GM21447 (cell line): ENCODE measurements around the gene ZNF594.
"Not testable (repeated sequence)": the region's sequence is repeated elsewhere in the genome, so short reads cannot be mapped to it uniquely, and the experiment has no call there.

Experiments used
- ATAC-seq: cut with Tn5 transposase; IDR thresholded peaks from one replicate; pipeline ENCODE4 v1.9.1; 2021; ENCODE audit not compliant: unreplicated experiment

ZNF594 gene

DNA sequence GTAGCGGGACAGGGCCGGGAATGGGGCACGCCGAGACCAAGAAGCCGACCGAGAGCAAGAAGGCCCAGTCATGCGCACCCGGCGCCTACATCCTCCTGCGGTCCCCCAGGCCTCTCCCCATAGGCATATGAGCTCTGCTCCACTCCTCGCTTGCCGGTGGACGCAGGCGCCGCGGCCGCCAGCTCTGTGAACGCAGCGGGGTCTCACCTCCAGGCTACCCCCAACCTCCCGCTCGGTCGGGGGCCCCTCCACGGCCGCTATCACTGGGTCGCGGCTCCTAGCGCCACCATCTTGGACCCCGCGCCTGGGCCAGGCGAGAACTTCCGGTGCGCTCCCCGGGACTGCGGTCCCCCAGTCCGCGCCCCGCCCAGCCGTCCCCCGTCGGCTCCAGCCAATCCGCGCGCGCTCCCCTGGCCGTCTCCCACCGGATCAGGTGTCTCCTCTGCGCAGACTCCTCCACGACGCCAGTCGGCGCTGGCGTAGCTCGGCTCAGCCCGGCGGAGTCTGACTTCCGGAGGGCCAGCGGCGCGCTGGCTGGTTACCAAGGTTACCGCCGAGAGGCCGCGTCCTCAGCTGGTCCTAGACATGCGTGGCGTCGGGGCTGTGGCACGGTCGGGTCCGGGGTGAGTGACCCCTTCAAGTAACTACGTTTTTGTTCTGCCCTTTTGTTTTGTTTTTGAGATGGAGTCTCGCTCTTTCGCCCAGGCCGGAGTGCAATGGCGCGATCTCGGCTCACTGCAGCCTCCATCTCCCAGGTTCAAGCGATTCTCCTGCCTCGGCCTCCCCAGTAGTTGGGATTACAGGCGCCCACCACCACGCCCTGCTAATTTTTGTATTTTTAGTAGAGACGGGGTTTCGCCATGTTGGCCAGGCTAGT, at the start of gene ZNF594:
TSS of gene ZNF594 (minus strand) at position 328 of the 877 bp plus-strand sequence. CDS start 7,612 bp downstream, outside the sequence.
- peak; percentile 96 for ATAC-seq

DNA sequence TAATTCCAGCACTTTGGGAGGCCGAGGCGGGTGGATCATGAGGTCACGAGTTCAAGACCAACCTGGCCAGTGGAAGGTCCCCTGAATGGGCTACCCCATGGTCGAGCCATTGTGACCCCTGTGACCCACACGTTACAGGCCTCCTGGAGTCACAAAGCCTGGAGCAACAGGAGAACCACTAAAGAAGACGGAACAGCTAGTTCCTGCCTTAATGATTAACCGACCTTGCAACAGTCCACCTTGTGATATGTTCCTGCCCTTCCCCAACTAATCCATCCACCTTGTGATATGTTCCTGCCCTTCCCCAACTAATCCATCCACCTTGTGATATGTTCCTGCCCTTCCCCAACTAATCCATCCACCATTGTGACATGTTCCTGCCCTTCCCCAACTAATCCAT, 48.1 kb upstream of the ZNF594 start:
- not testable (repeated sequence) for ATAC-seq

DNA sequence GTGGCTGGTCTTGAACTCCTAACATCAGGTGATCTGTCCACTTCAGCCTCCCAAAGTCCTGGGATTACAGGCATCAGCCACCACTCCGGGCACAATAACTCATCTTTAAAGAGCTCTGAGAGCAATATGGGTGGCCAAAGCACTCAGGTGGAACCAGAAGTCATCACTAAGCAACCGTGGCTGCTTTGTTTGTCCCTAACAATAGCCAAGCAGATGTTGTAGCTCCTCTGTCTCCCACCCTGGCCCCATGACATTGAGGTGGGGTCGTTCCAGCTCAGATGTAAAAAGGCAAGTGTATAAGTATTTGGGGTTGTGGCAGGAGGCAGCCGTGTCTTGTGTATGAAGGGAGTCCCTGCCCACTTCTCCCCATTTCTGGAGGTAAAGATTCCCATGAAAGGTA, 46.7 kb upstream of the ZNF594 start:
- no peak for ATAC-seq

DNA sequence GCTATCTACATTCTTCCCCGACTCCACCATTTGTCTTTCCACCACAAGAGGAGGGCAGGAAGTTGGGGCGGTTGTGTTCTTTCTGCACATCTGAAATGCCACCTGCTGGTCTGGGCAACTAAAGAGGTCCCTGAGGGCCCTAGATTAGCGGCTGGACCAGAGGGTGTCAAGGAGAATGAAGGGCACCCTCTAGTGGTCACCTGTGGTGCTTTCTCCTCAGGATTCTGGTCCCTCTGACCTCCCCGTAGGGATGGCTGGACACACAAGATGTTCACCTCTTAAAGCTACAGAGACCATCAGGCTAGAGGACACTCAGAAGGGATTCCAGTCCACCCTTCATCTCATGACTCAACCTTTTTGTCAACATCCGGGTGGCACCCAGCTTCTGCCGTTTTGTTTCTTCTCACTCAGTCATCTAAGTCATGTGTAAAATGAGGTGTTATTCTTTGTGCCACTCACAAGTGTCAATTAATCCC, 45.9 kb upstream of the ZNF594 start:
- ATAC-seq: no peak

DNA sequence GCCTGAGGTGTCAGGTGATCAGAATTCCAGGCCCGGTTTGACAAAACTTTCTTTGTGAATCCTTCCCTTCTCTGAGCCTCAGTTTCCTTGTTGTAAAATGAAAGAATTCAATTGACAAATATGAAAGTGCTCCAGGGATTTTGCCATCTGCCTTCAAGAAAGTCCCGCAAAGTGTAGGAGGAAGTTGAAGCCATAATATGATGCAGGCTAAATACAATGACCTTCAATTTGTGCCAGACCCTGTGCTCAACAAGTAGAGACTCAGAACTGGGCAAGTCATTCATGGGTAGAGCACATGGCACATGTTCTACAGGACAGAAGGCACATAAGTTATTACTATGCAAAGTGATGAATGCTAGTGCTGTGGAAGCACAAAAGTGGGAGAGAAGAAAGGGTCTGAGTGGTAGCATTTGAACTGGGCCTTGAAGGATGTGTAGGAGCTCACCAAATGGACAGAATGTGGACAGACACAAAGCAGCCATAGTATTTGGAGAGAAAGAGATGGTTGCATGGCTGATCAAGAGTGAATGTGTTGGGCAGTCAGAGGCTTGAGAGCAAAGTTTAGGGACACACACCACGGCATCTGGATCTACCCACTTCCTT, 45.4 kb upstream of the ZNF594 start:
- no peak for ATAC-seq

DNA sequence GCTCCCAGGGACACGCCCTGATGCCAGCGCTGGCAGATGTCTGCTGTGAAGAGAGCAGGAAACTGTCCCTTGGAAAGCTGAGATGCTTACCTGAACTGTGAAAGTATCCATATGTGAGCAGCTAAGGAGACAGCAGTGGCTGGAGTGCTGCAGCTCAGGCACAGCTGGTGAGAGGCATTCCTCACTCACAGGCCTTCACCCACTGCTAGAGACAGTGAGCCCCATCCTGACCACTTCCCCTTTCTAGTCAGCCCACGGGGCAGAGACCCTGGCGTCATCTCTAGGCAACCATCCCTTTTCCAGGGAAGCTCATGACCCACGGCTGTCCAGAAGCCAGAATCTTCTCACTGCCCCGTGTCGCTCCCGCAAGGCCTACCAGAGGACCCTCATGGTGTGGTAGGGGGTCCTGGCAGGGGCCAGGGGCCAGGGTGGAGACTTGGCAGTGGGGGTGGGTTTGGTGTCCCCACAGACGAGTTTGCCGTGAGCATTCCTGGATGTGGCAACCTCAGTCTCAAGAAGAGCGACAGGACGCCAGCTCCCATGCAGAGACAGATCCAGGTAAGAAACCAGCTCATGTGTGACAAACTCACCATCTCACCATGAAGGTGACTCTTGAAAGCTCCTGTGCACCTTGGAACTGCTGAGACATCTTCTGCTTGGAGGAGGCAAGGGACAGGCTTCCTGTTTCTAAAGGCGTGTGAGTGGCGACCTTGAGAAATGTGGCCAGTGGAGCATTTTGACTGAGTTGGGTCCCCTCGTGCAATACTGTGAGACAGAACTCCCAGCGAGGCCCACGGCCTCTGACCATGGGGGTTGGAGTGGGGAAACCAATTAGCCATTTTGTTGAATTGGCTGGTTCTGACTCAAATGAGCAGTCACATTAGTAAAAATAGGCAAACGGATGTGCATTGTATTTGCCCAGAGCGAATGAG, 43.2 kb upstream of the ZNF594 start, which contains the start of gene SCIMP:
TSS of gene SCIMP (minus strand) at position 216 of the 932 bp plus-strand sequence. CDS start at position 111, 105 bp downstream.
- ATAC-seq: peak; percentile 71

DNA sequence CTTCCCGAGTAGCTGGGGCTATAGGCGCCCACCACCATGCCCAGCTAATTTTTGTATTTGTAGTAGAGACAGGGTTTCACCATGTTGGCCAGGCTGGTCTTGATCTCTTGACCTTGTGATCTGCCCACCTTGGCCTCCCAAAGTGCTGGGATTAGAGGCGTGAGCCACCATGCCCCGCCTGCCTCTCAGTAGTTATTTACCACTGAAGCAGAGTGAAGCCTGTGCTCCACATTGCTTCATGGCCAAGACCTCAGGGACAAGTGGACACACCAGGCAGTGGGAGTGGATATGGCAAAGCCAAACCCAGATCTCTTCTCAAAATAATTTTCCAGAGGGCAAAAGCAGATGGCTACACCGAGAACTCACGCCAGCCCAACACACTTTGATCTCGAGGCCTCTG, 41.8 kb upstream of the ZNF594 start:
- ATAC-seq: not testable (repeated sequence)

DNA sequence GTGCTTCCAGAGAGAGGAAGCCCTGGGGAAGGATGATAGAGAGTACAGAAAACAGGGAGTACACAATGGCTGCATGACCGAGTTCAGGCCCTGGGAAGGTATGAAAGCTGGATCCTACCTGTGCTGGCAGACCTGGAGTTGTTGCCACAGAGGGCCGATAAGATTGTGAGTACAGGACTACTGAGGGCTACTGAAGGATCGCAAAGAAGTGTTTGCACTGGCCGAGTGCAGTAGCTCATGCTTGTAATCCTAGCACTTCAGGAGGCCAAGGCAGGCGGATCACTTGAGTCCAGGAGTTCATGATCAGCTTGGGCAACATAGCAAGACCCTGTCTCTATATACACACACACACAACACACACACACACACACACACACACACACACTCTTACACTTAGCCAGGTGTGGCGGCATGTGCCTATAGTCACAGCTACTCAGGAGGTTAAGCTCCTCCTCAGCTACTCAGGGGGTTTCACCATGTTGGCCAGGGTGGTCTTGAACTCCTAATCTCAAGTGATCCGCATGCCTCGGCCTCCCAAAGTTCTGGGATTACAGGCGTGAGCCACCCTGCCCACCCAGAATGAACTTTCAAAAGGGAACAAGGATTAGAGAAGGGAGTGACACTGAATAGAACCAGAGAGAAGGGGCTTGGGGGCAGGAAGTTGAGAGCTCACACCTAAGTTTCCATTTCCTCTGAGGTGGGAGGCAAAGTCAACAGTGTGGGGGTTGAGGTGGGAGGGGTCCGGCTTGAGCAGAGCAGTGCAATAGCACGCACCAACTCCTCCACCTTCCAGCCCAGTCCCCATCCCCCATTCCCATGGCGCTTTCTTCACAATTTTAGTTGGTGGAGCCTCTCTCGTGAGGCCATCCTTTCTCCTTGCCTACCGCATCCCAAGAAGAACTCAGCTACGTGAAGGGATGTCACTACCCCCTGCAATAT, 35.5 kb upstream of the ZNF594 start:
- peak; percentile 34 for ATAC-seq

DNA sequence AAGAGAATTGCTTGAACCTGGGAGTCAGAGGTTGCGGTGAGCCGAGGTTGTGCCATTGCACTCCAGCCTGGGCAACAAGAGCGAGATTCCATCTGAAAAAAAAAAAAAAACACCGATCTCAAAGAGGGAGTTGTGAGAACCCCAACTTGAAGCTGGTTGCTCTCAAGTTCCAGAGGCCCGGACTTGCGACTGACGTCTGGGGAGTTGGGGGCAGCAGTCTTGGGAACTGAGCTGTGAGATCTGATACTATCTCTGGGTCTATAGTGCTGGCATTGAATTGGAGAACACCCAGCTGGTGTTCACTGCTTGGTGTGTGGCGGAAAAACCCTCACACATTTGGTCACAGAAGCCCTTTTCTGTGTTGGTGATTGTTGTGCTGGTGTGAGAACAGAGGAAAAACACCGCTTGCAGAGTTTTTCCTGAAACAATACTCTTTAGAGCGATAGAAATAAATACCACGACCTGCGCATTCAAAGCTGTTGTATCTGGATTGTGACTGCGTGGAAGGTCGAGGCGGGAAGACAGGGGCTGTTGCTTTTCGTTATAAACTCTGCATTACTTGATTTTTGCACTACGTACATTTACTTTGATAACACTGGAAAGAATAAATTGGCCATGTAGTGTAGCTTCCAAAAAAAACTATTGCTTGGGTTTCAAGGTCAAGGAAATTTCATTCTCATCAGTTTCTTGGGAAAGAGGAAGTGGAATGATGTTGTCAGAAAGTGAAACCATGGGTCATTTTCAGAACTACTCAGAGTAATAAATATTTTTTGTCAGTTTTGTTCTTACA, 34.2 kb upstream of the ZNF594 start:
- ATAC-seq: peak; percentile 34

DNA sequence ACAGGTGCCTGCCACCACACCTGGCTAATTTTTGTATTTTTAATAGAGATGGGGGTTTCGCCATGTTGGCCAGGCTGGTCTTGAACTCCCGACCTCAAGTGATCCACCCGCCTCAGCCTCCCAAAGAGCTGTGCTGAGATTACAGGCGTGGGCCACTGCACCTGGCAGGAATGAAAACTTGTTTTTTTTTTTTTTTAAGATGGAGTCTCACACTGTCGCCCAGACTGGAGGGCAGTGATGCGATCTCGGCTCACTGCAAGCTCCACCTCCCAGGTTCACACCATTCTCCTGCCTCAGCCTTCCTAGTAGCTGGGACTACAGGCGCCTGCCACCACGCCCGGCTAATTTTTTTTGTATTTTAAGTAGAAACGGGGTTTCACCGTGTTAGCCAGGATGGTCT, 30.2 kb upstream of the ZNF594 start:
- not testable (repeated sequence) for ATAC-seq

DNA sequence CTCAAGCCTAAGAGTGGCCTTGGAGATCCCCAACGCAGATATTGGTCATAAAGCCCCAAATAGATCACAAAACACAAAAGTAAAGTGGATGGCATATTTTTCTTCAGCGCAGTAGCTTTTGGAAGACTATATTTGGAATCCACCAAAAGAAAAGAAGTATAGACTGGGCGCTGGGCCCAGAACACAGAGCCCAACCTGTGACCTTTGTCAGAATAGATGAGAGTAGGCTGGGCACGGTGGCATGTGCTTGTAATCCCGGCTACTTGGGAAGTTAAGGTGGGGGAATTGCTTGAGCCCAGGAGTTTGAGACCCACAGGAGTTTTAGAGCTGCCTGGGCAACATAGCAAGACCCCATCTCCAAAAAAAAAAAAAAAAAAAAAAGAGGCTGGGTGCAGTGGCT, 28.4 kb upstream of the ZNF594 start:
- no peak for ATAC-seq

DNA sequence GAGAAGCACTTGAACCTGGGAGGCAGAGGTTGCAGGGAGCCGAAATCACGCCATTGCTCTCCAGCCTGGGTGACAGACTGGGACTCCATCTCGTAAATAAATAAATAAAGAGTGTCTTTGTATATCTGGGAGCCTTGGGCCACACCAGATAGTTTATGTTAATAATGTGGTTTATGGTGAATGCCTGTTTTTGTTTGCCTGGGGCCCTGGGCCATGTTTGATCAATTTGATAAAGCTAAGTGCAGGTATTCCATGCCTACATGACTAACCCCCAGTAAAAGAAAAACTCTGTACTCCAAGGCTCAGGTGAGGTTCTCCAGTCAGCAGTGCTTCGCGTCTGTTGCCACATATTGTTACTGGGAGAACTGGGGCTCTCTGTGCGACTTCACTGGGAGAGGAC, 27.9 kb upstream of the ZNF594 start:
- ATAC-seq: no peak

DNA sequence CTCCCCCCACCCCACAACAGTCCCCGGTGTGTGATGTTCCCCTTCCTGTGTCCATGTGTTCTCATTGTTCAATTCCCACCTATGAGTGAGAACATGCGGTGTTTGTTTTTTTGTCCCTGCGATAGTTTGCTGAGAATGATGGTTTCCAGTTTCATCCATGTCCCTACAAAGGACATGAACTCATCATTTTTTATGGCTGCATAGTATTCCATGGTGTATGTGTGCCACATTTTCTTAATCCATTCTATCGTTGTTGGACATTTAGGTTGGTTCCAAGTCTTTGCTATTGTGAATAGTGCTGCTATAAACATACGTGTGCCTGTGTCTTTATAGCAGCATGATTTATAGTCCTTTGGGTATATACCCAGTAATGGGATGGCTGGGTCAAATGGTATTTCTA, 25.9 kb upstream of the ZNF594 start:
- not testable (repeated sequence) for ATAC-seq

DNA sequence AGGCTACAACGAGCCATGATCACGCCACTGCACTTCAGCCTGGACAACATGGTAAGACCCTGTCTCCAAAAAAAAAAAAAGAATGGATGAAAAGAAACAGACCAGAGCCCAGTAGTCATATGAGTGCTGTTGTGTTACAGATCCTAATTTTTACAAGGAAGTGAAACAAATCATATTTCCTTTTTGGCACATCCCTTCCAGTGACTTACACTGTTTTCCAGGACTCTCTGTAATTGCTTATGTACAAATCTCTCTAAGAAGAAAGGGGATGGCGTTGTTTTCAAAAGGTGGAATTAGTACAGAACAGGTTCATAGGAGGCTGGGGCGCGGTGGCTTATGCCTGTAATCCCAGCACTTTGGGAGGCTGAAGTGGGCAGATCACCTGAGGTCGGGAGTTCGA, 19.8 kb upstream of the ZNF594 start:
- ATAC-seq: no peak

DNA sequence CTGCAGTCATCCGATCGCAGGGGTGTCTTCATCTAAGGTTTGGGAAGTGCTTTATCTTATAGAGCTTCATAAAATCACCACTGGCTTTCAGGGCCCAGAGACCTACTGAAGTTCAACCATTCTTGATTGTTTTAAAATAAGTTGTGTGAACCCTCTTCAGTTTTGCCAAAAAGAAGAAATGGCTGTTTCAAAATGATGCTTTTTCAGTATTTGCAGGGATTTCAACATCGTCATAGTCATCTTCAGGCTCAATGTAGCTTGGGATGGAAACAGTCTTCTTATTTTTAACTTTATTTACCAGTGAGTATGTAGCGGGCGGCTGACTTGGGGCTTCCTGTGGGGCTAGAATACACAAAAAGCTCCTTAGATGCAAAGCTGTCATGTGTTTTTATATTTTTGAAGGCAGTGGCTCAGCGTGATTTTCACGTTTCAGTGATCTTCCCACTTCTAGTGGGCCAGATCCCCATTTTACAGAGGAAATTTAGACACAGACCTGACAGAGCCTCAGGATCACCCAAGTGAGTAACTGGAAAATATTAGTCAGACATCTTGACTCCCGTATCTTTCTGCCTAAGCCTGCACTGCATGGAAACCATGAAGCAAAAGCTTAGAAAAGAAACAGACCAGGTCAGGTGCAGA, 19.1 kb upstream of the ZNF594 start:
- no peak for ATAC-seq

DNA sequence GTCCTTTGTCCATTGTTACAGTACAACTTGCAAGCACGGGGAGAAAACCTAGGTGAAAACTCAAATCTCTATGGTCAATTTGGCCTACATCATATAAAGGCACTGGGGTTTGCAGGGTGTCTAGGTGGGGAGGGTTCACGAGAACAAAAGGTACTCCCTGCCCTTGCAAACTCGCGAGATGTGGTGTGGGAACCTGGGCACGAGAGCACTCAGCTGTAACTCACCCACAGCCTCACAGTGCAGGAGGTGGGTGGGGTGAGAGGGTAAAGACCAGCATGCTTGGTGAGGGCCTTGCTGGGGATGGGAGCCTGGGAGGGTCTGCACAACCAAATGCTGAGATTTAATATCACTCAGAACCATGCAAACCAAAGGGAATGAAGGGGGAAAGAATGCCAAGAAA, 18.4 kb upstream of the ZNF594 start:
- no peak for ATAC-seq

DNA sequence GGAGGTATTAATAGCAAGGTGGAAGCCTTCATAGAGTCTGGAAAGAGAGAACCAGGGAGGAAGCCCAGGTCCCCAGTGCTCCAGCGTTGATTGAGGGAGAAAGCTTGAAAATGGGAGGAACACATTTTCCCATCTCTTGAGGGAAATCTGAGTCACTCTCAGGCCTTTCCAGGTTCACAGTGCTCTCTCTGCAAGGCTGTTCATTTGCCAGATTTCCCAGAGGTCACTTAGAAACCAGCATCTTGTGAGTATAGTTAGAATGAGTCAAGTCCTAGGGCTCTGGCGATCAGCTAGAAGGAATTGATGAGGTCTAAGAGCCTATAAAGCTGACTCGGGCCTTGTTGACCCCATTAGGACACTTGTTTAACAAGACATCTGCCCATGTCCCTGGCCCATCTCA, 17.7 kb upstream of the ZNF594 start:
- ATAC-seq: no peak

DNA sequence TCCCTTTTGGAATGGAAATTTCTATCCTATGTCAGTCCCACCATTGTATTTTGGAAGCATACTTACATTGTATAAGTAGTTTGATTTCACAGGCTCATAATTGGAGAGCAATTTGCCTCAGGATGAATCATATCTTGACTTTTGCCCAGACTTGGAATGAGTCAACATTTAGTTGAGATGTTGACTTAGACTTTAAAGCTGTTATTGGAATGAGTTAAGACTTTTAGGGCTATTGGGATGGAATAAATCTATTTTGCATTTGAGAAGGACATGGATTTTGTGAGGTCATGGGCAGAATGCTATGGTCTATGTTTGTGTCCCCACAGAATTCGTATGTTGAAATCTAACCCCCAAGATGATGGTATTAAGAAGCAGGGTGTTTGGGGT, 12.2 kb upstream of the ZNF594 start:
- ATAC-seq: no peak
